HepG2 (cell line): ENCODE measurements around the gene MAN1C1. TPM values are rescaled to one million over a fixed set of nuclear protein-coding genes. Genes with fewer than 3 reads are reported as not detected.

Experiments used
- ARHGAP35 ChIP-seq: sonication (generic); formaldehyde crosslinking; IDR thresholded peaks from 2 replicates; pipeline ENCODE4 v1.9.0; 2022; ENCODE audit warnings: mild to moderate bottlenecking, inconsistent platforms, moderate library complexity, missing genetic modification reagents, borderline replicate concordance
- BORCS8-MEF2B ChIP-seq: sonication (generic); formaldehyde crosslinking; IDR thresholded peaks from 2 replicates; pipeline ENCODE4 v1.8.0; 2022; ENCODE audit warnings: mild to moderate bottlenecking, missing genetic modification reagents
- ELF1 ChIP-seq: sonication (generic); formaldehyde crosslinking; IDR thresholded peaks from 2 replicates; pipeline ENCODE4 v1.4.0; 2020; ENCODE audit warnings: missing genetic modification reagents
- MTA1 ChIP-seq: sonication (generic); formaldehyde crosslinking; IDR thresholded peaks from 2 replicates; pipeline ENCODE4 v1.4.0; 2020; ENCODE audit warnings: missing genetic modification reagents, mild to moderate bottlenecking, borderline replicate concordance
- TOPORS ChIP-seq: sonication (generic); formaldehyde crosslinking; IDR thresholded peaks from 2 replicates; pipeline ENCODE4 v1.8.0; 2023; ENCODE audit warnings: mild to moderate bottlenecking, missing genetic modification reagents
- XBP1 ChIP-seq: sonication (generic); formaldehyde crosslinking; IDR thresholded peaks from 2 replicates; pipeline ENCODE4 v1.5.0; 2020; ENCODE audit warnings: missing genetic modification reagents
- YEATS4 ChIP-seq: sonication (generic); formaldehyde crosslinking; IDR thresholded peaks from 2 replicates; pipeline ENCODE4 v1.4.0; 2020; ENCODE audit warnings: missing genetic modification reagents, borderline replicate concordance
- ZNF101 ChIP-seq: sonication (generic); formaldehyde crosslinking; IDR thresholded peaks from 2 replicates; pipeline ENCODE4 v1.4.0; 2020; ENCODE audit warnings: mild to moderate bottlenecking, low read depth, missing genetic modification reagents, borderline replicate concordance
- ZNF296 ChIP-seq: sonication (generic); formaldehyde crosslinking; conservative IDR thresholded peaks from 2 replicates; pipeline ENCODE4 v1.5.0; 2020; ENCODE audit warnings: mild to moderate bottlenecking, missing genetic modification reagents
- ZNF34 ChIP-seq: sonication (generic); formaldehyde crosslinking; IDR thresholded peaks from 2 replicates; pipeline ENCODE4 v1.4.0; 2020; ENCODE audit warnings: mild to moderate bottlenecking, missing genetic modification reagents, borderline replicate concordance
- ZNF510 ChIP-seq: sonication (generic); formaldehyde crosslinking; IDR thresholded peaks from 2 replicates; pipeline ENCODE4 v1.4.0; 2020; ENCODE audit warnings: low read depth, mild to moderate bottlenecking, missing genetic modification reagents
- ZNF629 ChIP-seq: sonication (generic); formaldehyde crosslinking; conservative IDR thresholded peaks from 2 replicates; pipeline ENCODE4 v1.5.0; 2020; ENCODE audit warnings: missing genetic modification reagents
- ZSCAN29 ChIP-seq: sonication (generic); formaldehyde crosslinking; conservative IDR thresholded peaks from 2 replicates; pipeline ENCODE4 v1.4.0; 2020; ENCODE audit warnings: mild to moderate bottlenecking, missing genetic modification reagents
- polyA plus RNA-seq, 8 experiments: library from polyadenylated mRNA; depleted of rRNA in 3 of 8; stranded (reverse) in 7 of 8; unstranded in 1 of 8; fragments of >200 nt; fragmentation: Illumina TruSeq in 4 of 8; extraction: Trizol in 4 of 8; gene quantifications; 2 replicates each; pipeline versions ENCODE4 v1.2.1 to v1.2.3, GENCODE V29; 2011 to 2016; ENCODE audit warnings: low read depth in 4 of 8, missing spikeins in 1 of 8, mixed read lengths in 1 of 8; ENCODE audit not compliant: insufficient read depth in 1 of 8
- total RNA-seq, 5 experiments: library from RNA; depleted of rRNA; stranded (reverse); fragments of >200 nt; fragmentation: Illumina TruSeq; extraction: Trizol; gene quantifications; 2 replicates each; pipeline ENCODE4 v1.2.3, GENCODE V29; 2016; ENCODE audit warnings: low read depth in 1 of 5
- TF ChIP-seq, protein P1 (sequence below): sonication (generic); formaldehyde crosslinking; IDR thresholded peaks from 2 replicates; pipeline ENCODE4 v1.5.0; 2020; ENCODE audit warnings: mild to moderate bottlenecking, missing genetic modification reagents, borderline replicate concordance
- TF ChIP-seq, protein P2 (sequence below): IDR thresholded peaks from 2 replicates; pipeline ENCODE4 v1.6.1; 2018; ENCODE audit warnings: missing genetic modification reagents
- TF ChIP-seq, protein P3 (sequence below): sonication (generic); formaldehyde crosslinking; IDR thresholded peaks from 2 replicates; pipeline ENCODE4 v1.5.0; 2020; ENCODE audit warnings: mild to moderate bottlenecking, low read depth, missing genetic modification reagents, borderline replicate concordance
- TF ChIP-seq, protein P4 (sequence below): sonication (generic); formaldehyde crosslinking; IDR thresholded peaks from 2 replicates; pipeline ENCODE4 v1.5.0; 2020; ENCODE audit warnings: missing genetic modification reagents

Gene MAN1C1
- total and polyA plus RNA-seq, 2 of the 13 experiments (the other 11 are each of a cell fraction or from before 2014, with no cell fraction given), result 0.18 to 0.49 TPM

DNA sequence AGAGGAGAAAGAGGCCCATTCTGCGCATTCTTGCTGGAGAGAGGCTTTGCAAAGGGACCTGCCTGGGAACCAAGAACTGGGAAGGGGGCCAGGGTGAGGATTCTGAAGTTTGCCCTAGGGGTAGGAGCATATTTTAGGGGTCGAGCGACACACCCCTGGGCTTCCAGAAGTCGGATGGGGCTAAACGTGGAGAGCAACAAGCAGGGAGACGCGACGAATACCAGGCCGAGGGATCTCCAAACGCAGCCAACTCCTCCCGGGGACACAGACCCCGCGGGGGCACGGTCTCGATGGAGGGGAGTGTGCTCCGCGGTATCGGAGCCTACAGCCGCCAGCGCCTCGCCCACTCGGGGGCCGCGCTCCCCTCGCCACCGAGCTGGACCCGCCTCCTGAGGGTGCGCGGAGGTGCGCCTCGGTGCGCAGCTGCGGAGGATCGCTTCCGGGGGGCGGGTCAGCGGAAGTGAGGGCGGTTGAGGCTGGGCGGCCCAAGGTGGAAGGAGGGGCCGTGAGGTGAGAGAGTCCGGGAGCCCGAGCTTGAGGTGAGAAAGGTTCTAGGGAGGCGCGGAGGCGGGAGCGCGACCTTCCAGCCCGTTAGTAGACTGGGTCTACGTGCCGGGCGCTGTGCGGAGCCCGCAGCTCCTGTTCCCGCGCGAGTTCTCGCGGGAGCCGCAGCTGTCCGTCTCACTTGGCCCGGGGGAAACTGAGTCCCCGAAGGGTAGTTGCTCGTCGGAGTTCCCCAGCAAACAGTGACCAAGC is 203.1 kb downstream of the MAN1C1 start, which contains the start of gene MTFR1L (continued):
- TF ChIP-seq, protein P1, sequence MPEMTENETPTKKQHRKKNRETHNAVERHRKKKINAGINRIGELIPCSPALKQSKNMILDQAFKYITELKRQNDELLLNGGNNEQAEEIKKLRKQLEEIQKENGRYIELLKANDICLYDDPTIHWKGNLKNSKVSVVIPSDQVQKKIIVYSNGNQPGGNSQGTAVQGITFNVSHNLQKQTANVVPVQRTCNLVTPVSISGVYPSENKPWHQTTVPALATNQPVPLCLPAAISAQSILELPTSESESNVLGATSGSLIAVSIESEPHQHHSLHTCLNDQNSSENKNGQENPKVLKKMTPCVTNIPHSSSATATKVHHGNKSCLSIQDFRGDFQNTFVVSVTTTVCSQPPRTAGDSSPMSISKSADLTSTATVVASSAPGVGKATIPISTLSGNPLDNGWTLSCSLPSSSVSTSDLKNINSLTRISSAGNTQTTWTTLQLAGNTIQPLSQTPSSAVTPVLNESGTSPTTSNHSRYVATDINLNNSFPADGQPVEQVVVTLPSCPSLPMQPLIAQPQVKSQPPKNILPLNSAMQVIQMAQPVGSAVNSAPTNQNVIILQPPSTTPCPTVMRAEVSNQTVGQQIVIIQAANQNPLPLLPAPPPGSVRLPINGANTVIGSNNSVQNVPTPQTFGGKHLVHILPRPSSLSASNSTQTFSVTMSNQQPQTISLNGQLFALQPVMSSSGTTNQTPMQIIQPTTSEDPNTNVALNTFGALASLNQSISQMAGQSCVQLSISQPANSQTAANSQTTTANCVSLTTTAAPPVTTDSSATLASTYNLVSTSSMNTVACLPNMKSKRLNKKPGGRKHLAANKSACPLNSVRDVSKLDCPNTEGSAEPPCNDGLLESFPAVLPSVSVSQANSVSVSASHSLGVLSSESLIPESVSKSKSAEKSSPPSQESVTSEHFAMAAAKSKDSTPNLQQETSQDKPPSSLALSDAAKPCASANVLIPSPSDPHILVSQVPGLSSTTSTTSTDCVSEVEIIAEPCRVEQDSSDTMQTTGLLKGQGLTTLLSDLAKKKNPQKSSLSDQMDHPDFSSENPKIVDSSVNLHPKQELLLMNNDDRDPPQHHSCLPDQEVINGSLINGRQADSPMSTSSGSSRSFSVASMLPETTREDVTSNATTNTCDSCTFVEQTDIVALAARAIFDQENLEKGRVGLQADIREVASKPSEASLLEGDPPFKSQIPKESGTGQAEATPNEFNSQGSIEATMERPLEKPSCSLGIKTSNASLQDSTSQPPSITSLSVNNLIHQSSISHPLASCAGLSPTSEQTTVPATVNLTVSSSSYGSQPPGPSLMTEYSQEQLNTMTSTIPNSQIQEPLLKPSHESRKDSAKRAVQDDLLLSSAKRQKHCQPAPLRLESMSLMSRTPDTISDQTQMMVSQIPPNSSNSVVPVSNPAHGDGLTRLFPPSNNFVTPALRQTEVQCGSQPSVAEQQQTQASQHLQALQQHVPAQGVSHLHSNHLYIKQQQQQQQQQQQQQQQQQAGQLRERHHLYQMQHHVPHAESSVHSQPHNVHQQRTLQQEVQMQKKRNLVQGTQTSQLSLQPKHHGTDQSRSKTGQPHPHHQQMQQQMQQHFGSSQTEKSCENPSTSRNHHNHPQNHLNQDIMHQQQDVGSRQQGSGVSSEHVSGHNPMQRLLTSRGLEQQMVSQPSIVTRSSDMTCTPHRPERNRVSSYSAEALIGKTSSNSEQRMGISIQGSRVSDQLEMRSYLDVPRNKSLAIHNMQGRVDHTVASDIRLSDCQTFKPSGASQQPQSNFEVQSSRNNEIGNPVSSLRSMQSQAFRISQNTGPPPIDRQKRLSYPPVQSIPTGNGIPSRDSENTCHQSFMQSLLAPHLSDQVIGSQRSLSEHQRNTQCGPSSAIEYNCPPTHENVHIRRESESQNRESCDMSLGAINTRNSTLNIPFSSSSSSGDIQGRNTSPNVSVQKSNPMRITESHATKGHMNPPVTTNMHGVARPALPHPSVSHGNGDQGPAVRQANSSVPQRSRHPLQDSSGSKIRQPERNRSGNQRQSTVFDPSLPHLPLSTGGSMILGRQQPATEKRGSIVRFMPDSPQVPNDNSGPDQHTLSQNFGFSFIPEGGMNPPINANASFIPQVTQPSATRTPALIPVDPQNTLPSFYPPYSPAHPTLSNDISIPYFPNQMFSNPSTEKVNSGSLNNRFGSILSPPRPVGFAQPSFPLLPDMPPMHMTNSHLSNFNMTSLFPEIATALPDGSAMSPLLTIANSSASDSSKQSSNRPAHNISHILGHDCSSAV (CRISPR knock-in tag), result 0 out of 2 replicates have a peak, but pooled peaks have one; percentile 74
- TF ChIP-seq ZNF510 (CRISPR knock-in tag), result no peak
- TF ChIP-seq TOPORS (CRISPR knock-in tag), result no peak
- TF ChIP-seq, protein P2, sequence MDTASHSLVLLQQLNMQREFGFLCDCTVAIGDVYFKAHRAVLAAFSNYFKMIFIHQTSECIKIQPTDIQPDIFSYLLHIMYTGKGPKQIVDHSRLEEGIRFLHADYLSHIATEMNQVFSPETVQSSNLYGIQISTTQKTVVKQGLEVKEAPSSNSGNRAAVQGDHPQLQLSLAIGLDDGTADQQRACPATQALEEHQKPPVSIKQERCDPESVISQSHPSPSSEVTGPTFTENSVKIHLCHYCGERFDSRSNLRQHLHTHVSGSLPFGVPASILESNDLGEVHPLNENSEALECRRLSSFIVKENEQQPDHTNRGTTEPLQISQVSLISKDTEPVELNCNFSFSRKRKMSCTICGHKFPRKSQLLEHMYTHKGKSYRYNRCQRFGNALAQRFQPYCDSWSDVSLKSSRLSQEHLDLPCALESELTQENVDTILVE, result peak; percentile 96; the same call in 1 of the 2 replicates
- TF ChIP-seq MTA1 (CRISPR knock-in tag), result peak; percentile 15; the same call in 1 of the 2 replicates
- TF ChIP-seq, protein P3, sequence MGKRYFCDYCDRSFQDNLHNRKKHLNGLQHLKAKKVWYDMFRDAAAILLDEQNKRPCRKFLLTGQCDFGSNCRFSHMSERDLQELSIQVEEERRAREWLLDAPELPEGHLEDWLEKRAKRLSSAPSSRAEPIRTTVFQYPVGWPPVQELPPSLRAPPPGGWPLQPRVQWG, result no peak
- TF ChIP-seq ARHGAP35 (CRISPR knock-in tag), result no peak; the same call in 1 of the 2 replicates
- TF ChIP-seq YEATS4 (CRISPR knock-in tag), result peak; percentile 55; the same call in 1 of the 2 replicates
- no peak; the same call in none of the 2 replicates for TF ChIP-seq ZSCAN29 (CRISPR knock-in tag)
- TF ChIP-seq ZNF34, result no peak
- no peak; the same call in 1 of the 2 replicates for TF ChIP-seq XBP1 (CRISPR knock-in tag)
- TF ChIP-seq BORCS8-MEF2B (CRISPR knock-in tag), result peak; percentile 33
- TF ChIP-seq, protein P4, sequence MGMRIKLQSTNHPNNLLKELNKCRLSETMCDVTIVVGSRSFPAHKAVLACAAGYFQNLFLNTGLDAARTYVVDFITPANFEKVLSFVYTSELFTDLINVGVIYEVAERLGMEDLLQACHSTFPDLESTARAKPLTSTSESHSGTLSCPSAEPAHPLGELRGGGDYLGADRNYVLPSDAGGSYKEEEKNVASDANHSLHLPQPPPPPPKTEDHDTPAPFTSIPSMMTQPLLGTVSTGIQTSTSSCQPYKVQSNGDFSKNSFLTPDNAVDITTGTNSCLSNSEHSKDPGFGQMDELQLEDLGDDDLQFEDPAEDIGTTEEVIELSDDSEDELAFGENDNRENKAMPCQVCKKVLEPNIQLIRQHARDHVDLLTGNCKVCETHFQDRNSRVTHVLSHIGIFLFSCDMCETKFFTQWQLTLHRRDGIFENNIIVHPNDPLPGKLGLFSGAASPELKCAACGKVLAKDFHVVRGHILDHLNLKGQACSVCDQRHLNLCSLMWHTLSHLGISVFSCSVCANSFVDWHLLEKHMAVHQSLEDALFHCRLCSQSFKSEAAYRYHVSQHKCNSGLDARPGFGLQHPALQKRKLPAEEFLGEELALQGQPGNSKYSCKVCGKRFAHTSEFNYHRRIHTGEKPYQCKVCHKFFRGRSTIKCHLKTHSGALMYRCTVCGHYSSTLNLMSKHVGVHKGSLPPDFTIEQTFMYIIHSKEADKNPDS, result no peak
- TF ChIP-seq ZNF629, result no peak
- peak; percentile 92 for TF ChIP-seq ELF1 (CRISPR knock-in tag)
- no peak for TF ChIP-seq ZNF101 (CRISPR knock-in tag)
- TF ChIP-seq ZNF296 (CRISPR knock-in tag), result no peak; the same call in 1 of the 2 replicates
